ENCODE data around the gene HAGHL.

The HAGHL gene

GRCh38 chr16:776824-777223, 49.9 kb downstream of the HAGHL start:
- DNase-seq: no peak

GRCh38 chr16:777826-778225, 50.9 kb downstream of the HAGHL start:
- no peak for DNase-seq

GRCh38 chr16:778447-778846, 51.5 kb downstream of the HAGHL start:
- DNase-seq: no peak

- DNase-seq: no peak
Measured at GRCh38 chr16:778909-779527, 52.1 kb downstream of the HAGHL start.
